ENCODE results near the gene PPP3R1.

PPP3R1 gene

DNA sequence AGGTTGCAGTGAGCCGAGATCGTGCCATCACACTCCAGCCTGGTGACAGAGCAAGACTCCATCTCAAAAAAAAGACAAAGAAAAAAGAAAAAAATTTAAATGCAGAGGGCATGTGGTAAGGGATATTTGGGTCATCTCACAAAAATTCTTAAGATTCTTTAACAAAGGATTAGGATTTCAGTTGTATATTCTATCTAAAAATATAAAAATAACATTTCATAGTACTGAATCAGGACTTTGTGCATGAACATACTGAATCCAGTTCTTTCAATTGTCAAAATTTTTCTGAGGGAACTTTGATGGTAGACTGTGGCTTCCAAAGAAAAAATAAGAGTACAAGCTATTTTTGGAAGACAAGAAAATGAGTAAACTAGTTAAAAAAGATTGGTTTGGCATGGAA lies 6.5 kb upstream of the PPP3R1 start:
- FAIRE-seq (no peak), DNase-seq (ENCODE audit: low spot score) (no peak)

DNA sequence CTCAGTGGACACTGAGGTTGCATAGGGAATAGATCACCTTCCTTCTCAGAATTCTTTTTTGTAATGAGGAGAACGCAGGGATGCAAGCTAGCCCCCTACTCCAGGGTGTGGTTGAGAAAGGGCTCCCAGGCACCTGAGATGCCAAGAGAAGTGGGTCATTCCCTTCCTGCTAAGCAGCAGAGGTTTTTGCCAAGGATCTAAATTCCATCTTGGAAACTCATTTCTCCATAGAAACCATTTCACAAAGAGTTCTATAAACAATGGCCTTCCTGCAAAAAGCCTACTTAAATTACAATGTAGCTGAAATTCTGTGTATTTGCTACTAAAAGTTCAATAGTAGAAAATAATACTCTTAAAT lies 3.7 kb upstream of the PPP3R1 start:
- DNase-seq (ENCODE audit: low spot score) (no peak), FAIRE-seq (no peak)

DNA sequence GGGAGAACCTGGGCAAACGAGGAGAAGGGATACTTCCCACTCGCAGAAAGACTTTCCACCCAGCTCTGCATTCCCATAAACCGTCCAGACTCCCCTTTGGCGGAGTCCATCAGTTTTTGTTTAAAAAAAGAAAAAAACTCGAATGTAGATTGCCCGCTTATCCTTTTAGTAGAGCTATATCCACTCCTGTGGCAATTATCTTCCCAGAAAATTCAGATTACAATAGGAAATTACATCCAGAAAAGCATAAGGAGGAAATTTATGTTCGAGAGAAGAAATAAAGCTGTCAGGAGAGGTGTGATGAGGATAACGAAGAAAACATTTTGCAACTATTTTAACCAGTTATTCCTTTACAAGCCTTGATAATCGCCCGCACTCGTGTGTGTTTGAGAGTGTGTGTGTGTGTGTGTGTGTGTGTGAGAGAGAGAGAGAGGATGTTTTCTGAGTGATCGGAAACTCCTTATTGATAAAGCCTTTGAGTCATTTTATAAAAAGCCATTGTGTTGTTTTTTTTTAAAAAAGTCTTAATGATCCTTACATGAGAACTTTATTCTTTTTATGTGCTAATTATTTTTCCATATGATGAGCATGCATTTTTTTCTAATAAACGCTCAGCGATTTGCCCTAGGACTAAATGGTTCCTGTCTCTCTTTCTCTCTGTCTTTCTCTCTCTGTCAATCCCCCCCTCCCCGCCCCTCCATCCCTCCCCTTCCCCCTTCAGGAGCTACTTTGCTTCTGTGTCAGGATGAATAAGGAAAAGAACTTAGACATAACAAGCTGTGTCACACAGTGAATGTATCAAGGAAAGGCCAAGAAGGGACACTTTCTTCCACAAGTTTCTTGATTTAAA lies 1.1 kb upstream of the PPP3R1 start:
- FAIRE-seq, result no peak
- DNase-seq (ENCODE audit: low spot score), result no peak

DNA sequence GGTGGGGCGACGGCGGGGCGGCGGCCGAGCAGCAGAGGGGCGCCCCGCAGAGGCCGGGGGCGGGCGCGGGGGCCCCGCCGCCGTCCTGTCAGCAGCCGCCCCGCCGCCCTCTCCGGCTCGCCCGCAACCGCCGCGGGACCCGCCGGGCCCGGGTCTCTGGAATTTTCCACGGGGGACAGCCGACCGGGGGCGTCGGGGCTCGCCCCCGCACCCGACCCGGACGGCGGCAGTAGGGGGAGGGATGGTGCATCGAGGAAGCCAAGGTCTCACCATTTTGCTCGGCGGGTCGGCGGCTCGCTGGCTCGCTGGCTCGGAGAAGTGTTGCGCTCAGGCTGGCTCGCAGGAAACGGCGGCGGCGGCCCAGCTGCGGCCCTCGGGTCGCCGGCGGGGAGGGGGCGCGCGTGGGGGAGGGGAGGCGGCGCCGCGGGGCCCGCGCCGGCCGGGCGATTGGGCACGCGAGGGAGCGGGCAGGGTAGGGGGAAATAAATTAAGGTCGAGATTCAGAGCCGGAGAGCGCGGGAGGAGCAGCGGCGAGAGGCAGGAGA lies 405 bp downstream of the PPP3R1 start:
- DNase-seq (ENCODE audit: low spot score) (no peak), FAIRE-seq (no peak)

DNA sequence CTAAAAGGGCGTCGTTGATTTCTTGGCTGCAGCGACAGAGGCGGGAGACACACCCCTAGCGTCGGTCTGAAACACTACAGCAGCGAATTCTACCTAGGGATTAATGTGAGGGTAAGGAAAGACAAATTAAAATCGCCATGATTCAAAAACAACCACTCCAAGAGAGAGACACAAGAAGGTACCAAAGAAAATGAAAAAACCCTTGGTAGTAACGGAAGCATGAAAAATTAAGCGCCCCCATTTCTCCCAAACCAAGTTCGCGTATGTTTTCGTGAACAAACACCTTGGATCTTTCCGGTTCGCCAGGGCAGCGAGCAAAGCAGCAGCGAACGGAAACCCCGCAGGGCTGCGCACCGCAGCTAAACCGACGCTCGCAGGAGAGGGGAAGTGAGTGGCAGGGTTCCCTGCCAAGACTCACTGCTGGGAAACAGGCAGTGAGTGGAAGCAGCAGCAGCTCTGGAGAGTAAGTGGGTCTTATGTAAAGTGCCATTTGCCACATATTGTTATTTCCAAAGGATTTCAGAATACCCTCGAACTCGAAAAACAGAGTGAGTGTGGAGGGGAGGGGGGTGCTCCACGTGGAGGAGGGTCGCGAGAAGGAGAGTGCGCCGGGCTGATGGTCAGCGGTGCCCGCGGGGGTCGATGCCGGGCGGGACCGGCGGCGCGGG lies 1.0 kb downstream of the PPP3R1 start:
- peak; percentile 69 for DNase-seq (ENCODE audit: low spot score)

DNA sequence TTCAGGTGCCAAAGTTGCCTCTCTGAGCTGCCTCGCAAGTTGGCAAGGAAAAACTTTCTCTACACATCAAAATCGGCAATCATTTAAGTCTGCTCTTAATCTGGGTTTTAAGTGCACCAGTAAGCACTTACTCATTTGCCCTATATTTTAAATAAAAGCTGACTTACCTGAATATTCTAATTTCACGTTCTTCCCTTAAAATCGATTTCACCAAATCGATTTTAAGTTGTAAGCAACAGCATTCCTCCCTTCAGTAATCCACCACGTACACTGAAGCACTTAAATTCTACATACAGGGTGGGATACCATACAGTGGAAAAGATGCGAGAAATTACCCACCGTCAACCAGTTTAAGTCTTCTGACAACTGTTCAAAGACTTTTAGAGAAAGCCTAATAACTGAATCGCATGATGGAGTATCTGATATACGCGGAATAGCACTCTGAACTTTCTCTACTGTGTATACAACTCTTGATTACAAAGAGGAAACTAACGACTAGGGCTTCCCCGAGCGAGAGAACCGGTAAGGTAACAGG lies 1.6 kb downstream of the PPP3R1 start:
- DNase-seq (ENCODE audit: low spot score), result no peak
- no peak for FAIRE-seq

More for the DNA sequence above, 1.0 kb downstream of the PPP3R1 start:
- peak; percentile 80 for FAIRE-seq

DNA sequence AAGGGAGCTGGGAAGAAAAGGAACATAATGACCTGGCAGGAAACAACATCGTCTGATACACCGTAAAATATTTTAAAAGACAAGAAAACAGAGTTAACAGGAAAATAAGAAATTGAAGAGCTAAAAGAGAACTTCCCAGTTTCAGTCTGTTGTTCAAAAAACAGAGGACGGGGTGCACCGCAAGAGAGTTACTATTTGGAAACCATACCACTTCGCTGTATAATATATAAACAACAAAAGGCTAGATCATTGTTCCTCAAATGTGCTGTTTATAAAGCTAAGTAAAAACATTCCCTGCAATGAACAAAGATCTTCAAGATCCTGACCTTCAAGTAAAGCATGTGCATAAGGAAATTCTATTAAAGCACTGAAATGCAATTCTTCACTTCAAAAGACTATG lies 2.1 kb downstream of the PPP3R1 start:
- no peak for DNase-seq (ENCODE audit: low spot score)
- FAIRE-seq, result no peak

DNA sequence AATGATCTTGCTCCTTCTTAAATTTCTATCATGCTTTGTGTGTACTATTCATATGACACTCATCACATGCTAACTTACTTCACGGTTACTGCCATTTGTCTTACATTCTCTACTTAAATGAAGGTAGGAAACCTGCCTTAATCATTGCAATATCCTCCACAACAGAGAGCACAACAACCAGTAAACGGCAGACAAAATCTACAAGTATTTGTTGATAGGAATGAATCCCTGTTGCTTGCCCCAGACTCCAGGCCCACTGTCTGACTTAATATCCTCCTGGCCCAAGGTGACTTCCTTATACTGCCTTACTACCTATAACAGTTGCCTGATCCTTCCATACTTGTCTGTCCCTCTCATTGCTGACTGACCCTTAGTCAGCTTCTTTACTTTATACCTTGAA lies 3.5 kb downstream of the PPP3R1 start:
- FAIRE-seq (no peak), DNase-seq (ENCODE audit: low spot score) (no peak)

DNA sequence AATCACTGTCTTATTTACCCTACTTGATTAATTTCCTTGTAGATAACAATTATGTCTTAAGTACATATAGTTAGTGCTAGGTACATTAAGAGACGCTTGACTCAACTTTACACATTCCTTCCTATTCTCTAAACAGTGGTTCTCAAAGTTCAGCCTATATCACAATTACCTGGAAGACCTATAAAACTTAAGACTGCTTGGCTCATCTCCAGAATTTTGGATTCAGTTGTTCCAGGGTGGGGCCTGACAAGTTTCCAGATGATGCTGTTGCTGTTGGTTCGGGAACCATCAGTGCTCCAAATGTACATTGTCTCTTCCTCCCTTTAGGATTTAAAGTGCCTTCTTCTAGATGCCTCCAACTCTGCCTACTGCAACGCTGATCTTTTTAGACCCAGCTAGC lies 4.0 kb downstream of the PPP3R1 start:
- DNase-seq (ENCODE audit: low spot score) (no peak), FAIRE-seq (no peak)

DNA sequence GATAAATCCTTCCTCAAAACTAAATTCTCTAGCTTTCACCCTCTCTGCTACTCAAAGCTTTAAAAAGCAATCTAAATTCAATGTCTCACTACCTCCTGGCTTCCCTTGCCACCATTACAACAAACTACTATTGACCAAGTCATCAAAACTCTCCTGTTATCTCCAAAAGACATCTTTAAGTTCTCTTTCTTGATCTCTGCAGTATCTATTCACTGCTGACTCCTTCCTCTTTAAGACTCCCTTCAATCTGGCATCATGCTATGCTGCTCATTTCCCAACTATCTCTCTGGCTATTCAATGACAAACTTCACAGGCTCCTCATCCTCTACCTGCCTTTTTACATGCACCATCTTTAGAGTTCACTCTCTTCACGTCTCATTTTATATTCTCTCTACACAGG lies 5.9 kb downstream of the PPP3R1 start:
- DNase-seq (ENCODE audit: low spot score) (no peak), FAIRE-seq (no peak)

DNA sequence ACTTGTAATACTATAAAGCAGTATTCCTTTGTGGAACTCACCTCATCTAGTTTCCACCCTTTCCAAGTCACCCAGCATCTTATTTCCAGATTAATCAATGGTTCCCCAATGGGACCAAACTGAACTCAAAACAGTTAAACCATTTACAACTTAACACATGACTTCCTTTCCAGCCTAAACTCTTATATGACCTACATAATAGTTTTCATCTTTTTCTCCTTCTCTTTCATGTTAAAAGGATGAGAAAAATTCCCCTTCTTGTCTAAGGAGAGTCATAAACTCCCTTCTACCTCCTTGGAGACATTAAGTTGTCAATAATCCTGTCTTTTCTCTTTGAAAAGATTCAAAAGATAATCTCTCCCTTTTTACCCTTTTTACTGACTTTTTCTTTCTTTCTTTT lies 6.7 kb downstream of the PPP3R1 start:
- FAIRE-seq, result no peak
- no peak for DNase-seq (ENCODE audit: low spot score)

DNA sequence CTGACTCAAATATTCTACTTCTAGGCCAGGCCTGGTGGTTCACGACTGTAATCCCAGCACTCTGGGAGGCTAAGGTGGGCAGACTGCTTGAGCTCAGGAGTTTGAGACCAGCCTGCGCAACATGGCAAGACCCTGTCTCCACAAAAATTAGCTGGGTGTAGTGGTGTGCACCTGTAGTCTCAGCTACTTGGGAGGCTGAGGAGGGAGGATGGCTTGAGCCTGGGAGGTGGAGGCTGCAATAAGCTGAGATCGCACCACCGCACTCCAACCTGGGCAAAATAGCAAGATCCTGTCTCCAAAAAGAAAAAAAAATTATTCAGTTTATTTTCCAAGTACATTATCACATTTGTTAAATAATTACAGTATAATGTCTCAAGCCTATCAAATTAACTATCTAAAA lies 7.3 kb downstream of the PPP3R1 start:
- FAIRE-seq (no peak), DNase-seq (ENCODE audit: low spot score) (no peak)

DNA sequence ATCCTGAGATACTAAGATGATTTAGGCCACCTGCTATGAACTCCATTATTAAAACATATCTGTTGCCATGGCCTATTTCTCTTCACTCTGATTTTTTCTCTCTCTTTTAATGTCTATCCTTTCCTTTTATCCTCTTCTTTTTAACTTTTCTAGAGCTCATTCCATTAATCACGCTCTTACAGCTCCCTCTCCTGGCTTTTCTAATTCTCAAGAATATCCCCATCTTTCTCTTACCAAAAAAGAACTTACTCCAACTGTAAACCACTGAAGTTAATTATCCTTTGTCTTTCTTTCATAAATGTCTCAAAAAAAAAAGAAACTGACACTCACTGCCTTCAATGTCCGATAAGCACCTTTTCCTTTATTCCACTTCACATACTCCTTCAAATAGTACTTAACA lies 7.9 kb downstream of the PPP3R1 start:
- DNase-seq (ENCODE audit: low spot score) (no peak), FAIRE-seq (no peak)

DNA sequence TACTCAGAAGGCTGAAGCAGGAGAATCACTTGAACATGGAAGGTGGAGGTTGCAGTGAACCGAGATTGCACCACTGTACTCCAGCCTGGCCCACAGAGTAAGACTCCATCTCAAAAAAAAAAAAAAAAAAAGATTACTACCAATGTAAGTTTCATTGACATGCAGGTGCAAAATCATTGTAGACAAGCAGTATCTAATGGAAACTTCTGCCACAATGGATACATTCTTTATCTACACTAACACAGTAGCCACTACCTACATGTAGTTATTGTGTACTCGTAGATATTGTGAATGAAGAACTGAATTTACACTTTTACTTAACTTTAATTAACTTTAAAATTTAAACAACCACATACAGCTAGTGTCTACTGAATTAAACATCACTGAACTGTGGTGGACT lies 10.6 kb downstream of the PPP3R1 start:
- FAIRE-seq (no peak), DNase-seq (ENCODE audit: low spot score) (no peak)

DNA sequence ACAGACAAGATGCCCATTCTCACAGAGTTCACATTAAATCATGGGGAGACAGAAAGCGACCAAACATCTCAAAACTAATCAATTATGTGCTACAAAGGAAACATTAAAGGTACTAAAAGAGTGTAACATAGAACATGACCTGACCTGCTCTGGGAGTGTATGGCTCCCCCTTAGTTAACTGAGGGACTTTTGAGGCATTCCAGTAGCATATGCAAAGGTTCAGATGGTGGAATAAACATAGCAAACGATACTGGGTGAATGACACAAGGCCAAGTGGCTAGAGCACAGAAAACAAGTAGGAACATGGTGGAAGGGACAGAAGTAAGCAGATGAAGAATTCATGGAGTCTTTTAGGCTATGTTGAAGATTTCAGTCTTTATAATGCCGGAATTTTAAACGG lies 11.9 kb downstream of the PPP3R1 start:
- DNase-seq (ENCODE audit: low spot score), result no peak
- no peak for FAIRE-seq

DNA sequence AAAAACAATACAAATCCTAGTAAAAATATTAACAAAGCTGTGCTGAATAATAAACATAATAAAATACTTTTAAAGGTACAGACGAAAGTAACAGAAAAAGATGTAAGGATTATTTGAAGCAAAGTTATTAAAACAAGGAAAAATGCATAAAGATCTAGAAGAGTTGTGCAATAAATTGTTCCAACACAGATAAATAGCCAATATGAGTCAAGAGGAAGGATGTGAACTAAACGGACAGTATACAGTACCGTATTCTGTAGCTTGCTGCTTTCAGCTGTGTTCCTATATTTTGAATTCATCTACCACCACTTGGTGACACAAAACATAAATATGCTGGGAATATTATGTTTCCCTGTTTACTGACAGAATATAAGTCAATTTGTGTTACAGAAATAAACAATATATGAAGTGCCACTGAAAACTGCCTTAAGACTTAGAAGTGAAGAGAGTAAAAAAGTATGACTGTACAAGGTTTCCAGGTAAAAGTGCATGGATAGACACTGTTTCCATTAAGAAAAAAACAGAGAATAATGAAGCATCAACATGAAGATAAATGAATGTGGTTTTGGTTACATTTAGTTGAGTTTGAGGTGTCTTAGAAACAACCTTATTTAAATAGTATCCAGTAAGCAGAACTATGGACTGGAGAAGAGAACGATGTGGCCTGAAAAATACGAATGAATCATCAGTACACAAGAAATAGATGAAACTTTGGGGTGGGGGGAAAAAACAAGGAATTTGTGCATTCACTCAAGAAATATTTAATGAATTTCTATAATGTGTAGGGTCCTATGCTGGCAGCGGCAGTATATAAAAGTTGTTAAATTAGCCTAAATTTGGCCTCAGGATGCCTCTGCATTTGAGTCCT lies 13.1 kb downstream of the PPP3R1 start:
- FAIRE-seq, result no peak
- no peak for DNase-seq (ENCODE audit: low spot score)

DNA sequence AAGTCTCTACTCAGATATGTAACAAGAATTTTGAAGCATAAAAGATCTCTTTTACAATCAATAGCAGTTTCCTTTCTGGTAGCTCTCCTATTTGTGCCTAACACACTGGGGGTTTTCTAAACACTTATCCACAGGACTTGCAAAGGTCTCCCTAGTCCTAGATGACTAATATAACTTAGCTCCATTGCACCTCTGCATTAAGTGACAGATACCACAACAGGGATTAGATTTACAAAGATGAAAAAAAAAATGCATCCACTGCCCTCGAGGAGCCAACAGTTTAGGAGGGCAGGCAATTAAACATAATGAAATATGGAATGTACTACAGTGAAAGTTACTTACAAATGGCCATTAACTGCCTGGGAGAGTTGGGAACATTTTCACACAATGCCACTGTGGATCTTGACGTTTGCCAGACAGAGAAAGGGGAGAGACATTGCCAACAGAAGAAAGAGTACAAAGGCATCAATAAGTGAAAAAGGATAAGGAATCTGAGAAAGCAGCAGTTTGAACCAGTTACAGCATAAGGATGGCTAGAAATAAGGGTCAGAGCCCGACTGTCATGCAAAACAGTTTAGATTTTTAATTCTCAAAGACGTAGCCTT lies 14.3 kb downstream of the PPP3R1 start:
- DNase-seq (ENCODE audit: low spot score) (no peak), FAIRE-seq (no peak)

DNA sequence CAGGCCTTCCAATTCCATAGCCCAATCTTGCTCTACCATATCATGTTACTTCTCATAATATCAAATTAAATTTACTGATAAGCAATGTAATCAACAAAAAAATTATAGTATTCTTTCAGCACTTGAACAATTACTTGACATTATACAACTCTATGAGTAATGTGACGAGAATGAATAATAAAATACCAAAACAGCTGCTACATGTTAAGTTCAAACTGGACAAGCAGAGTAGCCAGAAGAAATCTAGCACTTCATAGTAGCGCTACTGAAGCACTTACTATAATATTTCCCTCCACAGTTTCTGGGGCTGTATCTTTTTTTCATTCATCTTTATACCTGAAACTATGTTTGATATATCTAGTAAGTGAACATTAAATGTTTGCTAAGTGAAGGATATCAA lies 14.9 kb downstream of the PPP3R1 start:
- FAIRE-seq (no peak), DNase-seq (ENCODE audit: low spot score) (no peak)

DNA sequence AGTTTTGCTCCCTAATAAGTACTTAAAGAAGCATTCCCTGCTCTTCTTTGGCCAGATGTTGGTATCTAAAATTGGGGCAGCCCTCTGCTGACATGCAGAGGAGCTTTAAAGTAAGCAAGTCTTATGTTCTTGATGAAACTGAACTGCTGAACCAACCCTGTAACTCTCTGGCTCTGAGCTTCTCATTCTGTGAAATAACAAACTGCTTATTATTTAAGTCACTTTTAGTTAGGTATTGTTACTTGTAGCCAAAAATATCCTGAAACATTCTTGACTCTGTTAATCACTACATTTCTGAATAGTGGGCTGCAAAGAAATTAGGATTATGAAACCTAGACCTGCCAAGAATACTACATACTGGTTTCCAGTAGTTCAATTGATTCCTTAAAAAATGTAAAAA lies 15.5 kb downstream of the PPP3R1 start:
- FAIRE-seq, result no peak
- no peak for DNase-seq (ENCODE audit: low spot score)

DNA sequence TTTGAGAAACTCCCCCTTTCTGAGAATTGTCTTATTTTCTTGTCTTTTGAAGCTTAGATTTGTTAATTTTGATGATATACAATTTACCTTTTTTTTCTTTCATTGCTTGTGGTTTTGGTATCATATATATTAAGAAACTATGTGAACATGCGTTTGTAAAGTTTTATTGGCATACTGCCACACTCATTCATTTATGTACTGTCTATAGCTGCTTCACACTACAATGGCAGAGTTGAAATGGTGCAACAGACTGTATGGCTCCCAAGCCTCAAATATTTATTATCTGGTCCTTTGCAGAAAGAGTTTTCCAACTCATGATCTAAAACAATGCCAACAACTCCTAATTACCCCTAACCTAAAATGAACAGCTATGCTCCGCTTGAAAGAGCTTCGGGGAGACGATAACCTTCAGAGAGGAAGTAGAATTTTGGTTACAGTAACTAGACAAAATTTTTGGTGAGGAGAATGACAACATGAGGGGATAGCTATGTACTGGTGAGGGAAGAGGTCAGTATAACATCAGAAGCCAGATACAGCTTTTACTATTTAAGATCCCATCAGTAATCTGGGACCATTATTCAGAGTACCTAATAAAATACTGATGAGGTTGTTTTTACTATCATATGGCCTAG lies 16.1 kb downstream of the PPP3R1 start:
- FAIRE-seq (no peak), DNase-seq (ENCODE audit: low spot score) (no peak)

DNA sequence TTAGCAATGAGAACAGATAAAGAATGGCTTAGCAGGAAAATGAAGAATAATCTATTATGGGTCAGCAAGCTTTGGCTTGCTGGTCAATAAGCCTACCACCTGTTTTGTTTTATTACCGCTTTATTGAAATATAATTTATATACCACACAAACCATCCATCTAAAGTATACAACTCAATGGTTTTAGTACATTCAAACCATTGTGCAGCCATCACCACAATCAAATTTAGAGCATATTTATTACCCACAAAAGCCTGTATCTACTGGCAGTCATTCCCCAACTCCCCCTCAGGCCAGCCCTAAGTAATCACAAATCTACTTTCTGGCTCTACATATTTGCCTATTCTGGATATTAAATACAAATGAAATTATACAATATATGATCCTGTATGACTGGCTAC lies 17.2 kb downstream of the PPP3R1 start:
- no peak for FAIRE-seq
- no peak for DNase-seq (ENCODE audit: low spot score)

Data from RCC 7860 (cell line).